Measurements from ENCODE around the gene MORN1.

DNA sequence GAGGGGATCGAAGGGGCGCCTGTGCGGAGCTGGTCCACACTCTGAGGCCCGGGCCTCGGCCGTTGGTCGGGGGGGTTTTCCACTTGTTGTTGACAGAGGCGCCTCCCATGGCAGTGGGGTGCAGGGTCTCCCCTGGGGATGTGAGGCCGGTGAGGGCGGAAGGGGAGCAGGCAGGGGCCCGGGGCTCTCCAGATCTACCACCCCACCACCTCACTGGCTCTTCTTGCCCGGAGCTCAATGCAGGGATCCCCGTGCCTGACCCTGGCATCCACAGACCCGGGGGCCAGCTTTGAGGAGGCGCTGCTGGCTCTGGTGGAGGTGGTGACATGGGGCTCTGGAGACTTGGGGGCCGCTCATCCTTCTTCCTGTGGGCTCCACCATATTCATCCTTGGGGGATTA is 28.1 kb upstream of the MORN1 start:
- TF ChIP-seq, protein P1, sequence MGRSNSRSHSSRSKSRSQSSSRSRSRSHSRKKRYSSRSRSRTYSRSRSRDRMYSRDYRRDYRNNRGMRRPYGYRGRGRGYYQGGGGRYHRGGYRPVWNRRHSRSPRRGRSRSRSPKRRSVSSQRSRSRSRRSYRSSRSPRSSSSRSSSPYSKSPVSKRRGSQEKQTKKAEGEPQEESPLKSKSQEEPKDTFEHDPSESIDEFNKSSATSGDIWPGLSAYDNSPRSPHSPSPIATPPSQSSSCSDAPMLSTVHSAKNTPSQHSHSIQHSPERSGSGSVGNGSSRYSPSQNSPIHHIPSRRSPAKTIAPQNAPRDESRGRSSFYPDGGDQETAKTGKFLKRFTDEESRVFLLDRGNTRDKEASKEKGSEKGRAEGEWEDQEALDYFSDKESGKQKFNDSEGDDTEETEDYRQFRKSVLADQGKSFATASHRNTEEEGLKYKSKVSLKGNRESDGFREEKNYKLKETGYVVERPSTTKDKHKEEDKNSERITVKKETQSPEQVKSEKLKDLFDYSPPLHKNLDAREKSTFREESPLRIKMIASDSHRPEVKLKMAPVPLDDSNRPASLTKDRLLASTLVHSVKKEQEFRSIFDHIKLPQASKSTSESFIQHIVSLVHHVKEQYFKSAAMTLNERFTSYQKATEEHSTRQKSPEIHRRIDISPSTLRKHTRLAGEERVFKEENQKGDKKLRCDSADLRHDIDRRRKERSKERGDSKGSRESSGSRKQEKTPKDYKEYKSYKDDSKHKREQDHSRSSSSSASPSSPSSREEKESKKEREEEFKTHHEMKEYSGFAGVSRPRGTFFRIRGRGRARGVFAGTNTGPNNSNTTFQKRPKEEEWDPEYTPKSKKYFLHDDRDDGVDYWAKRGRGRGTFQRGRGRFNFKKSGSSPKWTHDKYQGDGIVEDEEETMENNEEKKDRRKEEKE (IDR thresholded peaks at IDR 0.05; ENCODE audit: borderline replicate concordance in 1 of 2, control insufficient read depth in 1 of 2, low read depth in 2 of 2, low read length in 1 of 2), result no peak
- TF ChIP-seq TRIM28 (IDR thresholded peaks at IDR 0.05) (no peak), ZNF197 (CRISPR knock-in tag; IDR thresholded peaks at IDR 0.05; ENCODE audit: low read depth) (no peak), POLR2A (conservative IDR thresholded peaks at IDR 0.05) (no peak), GABPA (tag; conservative IDR thresholded peaks at IDR 0.05; ENCODE audit: low read depth) (no peak), ZNF507 (tag; conservative IDR thresholded peaks at IDR 0.05) (no peak), KAT7 (CRISPR knock-in tag; IDR thresholded peaks at IDR 0.05; ENCODE audit: borderline replicate concordance) (no peak)
- TF ChIP-seq, protein P2, sequence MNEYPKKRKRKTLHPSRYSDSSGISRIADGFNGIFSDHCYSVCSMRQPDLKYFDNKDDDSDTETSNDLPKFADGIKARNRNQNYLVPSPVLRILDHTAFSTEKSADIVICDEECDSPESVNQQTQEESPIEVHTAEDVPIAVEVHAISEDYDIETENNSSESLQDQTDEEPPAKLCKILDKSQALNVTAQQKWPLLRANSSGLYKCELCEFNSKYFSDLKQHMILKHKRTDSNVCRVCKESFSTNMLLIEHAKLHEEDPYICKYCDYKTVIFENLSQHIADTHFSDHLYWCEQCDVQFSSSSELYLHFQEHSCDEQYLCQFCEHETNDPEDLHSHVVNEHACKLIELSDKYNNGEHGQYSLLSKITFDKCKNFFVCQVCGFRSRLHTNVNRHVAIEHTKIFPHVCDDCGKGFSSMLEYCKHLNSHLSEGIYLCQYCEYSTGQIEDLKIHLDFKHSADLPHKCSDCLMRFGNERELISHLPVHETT (CRISPR knock-in tag; conservative IDR thresholded peaks at IDR 0.05 in 1 of 2, IDR thresholded peaks at IDR 0.05 in 1 of 2), result no peak

All from K562 (cell line).